GM23338 (cell line): Measurements from ENCODE around the gene EYS. TPM values are rescaled to one million over a fixed set of nuclear protein-coding genes. Genes with fewer than 3 reads are reported as not detected.

ENCODE experiments used
- ATAC-seq: fragments of 200-7000 bp; cut with Tn5 transposase; 3 replicates; pipeline ENCODE4 v1.9.1; 2020
- DNase-seq: peaks from one replicate; pipeline ENCODE4 v3.0.0-alpha.2; 2015; ENCODE audit warnings: low spot score
- H2AFZ ChIP-seq: fragments of 200-600 bp; sonication (generic); 2 replicates; pipeline ENCODE4 v1.8.0; 2016; ENCODE audit warnings: antibody characterized with exemption, mild to moderate bottlenecking, moderate library complexity
- H3F3A ChIP-seq: fragments of 200-600 bp; sonication (generic); replicated peaks from 2 replicates; pipeline ENCODE4 v1.8.0; 2017; ENCODE audit warnings: antibody characterized with exemption, mixed run types, low read depth
- H3K27ac ChIP-seq: fragments of 200-600 bp; sonication (generic); 2 replicates; pipeline ENCODE4 v1.6.1; 2016; ENCODE audit warnings: low read depth
- H3K27me3 ChIP-seq: fragments of 200-600 bp; sonication (generic); 2 replicates; pipeline ENCODE4 v1.8.0; 2016; ENCODE audit warnings: mild to moderate bottlenecking, mixed run types, moderate library complexity; ENCODE audit not compliant: insufficient read depth
- H3K36me3 ChIP-seq: fragments of 200-600 bp; sonication (generic); 2 replicates; pipeline ENCODE4 v1.8.0; 2016; ENCODE audit warnings: mild to moderate bottlenecking; ENCODE audit not compliant: insufficient read depth
- H3K4me1 ChIP-seq: fragments of 200-600 bp; sonication (generic); 2 replicates; pipeline ENCODE4 v1.8.0; 2016; ENCODE audit warnings: mild to moderate bottlenecking, moderate library complexity; ENCODE audit not compliant: insufficient read depth
- H3K4me2 ChIP-seq: fragments of 200-600 bp; sonication (generic); 2 replicates; pipeline ENCODE4 v1.7.1; 2017; ENCODE audit warnings: mixed run types
- H3K4me3 ChIP-seq: fragments of 200-600 bp; sonication (generic); 2 replicates; pipeline ENCODE4 v1.6.1; 2016; ENCODE audit warnings: mixed run types
- H3K79me2 ChIP-seq: fragments of 200-600 bp; sonication (generic); replicated peaks from 2 replicates; pipeline ENCODE4 v1.8.0; 2017; ENCODE audit warnings: mild to moderate bottlenecking; ENCODE audit not compliant: insufficient read depth
- H3K9me2 ChIP-seq: fragments of 200-600 bp; sonication (generic); 2 replicates; pipeline ENCODE4 v1.8.0; 2017; ENCODE audit not compliant: insufficient read depth
- H4K20me1 ChIP-seq: fragments of 200-600 bp; sonication (generic); replicated peaks from 2 replicates; pipeline ENCODE4 v1.8.0; 2017; ENCODE audit warnings: mild to moderate bottlenecking; ENCODE audit not compliant: insufficient read depth
- H3K27ac Mint-ChIP-seq: 2 replicates; pipeline ENCODE4 v1.8.0; 2020; ENCODE audit warnings: inconsistent platforms, mild to moderate bottlenecking, moderate library complexity, mixed read lengths
- H3K27me3 Mint-ChIP-seq: 3 replicates; pipeline ENCODE4 v1.8.0; 2022; ENCODE audit warnings: low read depth, mild to moderate bottlenecking, moderate library complexity, mixed read lengths, inconsistent platforms; ENCODE audit not compliant: insufficient read depth, poor library complexity
- H3K36me3 Mint-ChIP-seq: 3 replicates; pipeline ENCODE4 v1.8.0; 2021; ENCODE audit warnings: low read depth, mild to moderate bottlenecking, inconsistent platforms, moderate library complexity, mixed read lengths
- H3K4me1 Mint-ChIP-seq: 3 replicates; pipeline ENCODE4 v1.8.0; 2020; ENCODE audit warnings: mild to moderate bottlenecking, inconsistent platforms, mixed read lengths
- H3K4me3 Mint-ChIP-seq: 3 replicates; pipeline ENCODE4 v1.8.0; 2021; ENCODE audit warnings: moderate library complexity, mild to moderate bottlenecking, inconsistent platforms, mixed read lengths
- H3K9me3 Mint-ChIP-seq: 3 replicates; pipeline ENCODE4 v1.8.0; 2020; ENCODE audit warnings: moderate library complexity, mild to moderate bottlenecking, inconsistent platforms, mixed read lengths
- ETS1 ChIP-seq: IDR thresholded peaks from 2 replicates; pipeline ENCODE4 v1.6.1; 2016; ENCODE audit warnings: antibody characterized with exemption
- EZH2 ChIP-seq: fragments of 200-600 bp; sonication (generic); IDR thresholded peaks from one replicate; pipeline ENCODE4 v1.8.0; 2017; ENCODE audit warnings: antibody characterized with exemption, mild to moderate bottlenecking, low read depth; ENCODE audit not compliant: unreplicated experiment
- EZH2phosphoT487 ChIP-seq: fragments of 200-600 bp; sonication (generic); IDR thresholded peaks from one replicate; pipeline ENCODE4 v1.8.1; 2018; ENCODE audit warnings: antibody characterized with exemption; ENCODE audit not compliant: unreplicated experiment
- JUNB ChIP-seq: IDR thresholded peaks from one replicate; pipeline ENCODE4 v1.6.1; 2016; ENCODE audit warnings: antibody characterized with exemption; ENCODE audit not compliant: unreplicated experiment
- NANOG ChIP-seq: IDR thresholded peaks from 2 replicates; pipeline ENCODE4 v1.6.1; 2016; ENCODE audit warnings: antibody characterized with exemption, borderline replicate concordance
- POLR2AphosphoS5 ChIP-seq: IDR thresholded peaks from 2 replicates; pipeline ENCODE4 v1.6.1; 2016; ENCODE audit warnings: antibody characterized with exemption, low read depth
- STAT1 ChIP-seq: IDR thresholded peaks from one replicate; pipeline ENCODE4 v1.6.1; 2016; ENCODE audit warnings: antibody characterized with exemption; ENCODE audit not compliant: unreplicated experiment
- ZNF114 ChIP-seq: fragments of 250-450 bp; sonication (Bioruptor Pico); IDR thresholded peaks from 2 replicates; pipeline ENCODE4 v1.5.0; 2020; ENCODE audit warnings: mild to moderate bottlenecking, moderate library complexity
- ZNF331 ChIP-seq: fragments of 250-450 bp; sonication (Bioruptor Pico); IDR thresholded peaks from 2 replicates; pipeline ENCODE4 v1.5.0; 2020; ENCODE audit warnings: low read depth, mild to moderate bottlenecking, moderate library complexity
- ZNF462 ChIP-seq: fragments of 250-450 bp; sonication (Bioruptor Pico); IDR thresholded peaks from 2 replicates; pipeline ENCODE4 v1.5.0; 2020; ENCODE audit warnings: mild to moderate bottlenecking, moderate library complexity
- polyA plus RNA-seq: library from polyadenylated mRNA; unstranded; fragments of >200 nt; fragmentation: Nextera tagmentation; extraction: Ambion mirVana; gene quantifications from 2 replicates; pipeline ENCODE4 v1.2.1, GENCODE V29; 2016
- total RNA-seq: library from RNA; depleted of rRNA; stranded (reverse); fragments of >200 nt; shearing (Covaris generic); gene quantifications from 2 replicates; pipeline ENCODE4 v1.2.3, GENCODE V29; 2014
- TF ChIP-seq, protein P1 (sequence below): IDR thresholded peaks from one replicate; pipeline ENCODE4 v1.6.1; 2018; ENCODE audit warnings: antibody characterized with exemption; ENCODE audit not compliant: unreplicated experiment
- TF ChIP-seq, protein P2 (sequence below), 2 experiments: fragments of 200-600 bp in 1 of 2; sonication (generic) in 1 of 2; conservative IDR thresholded peaks; 2 replicates each; pipeline versions ENCODE4 v1.5.1 to v1.6.1; 2016 to 2017; ENCODE audit warnings: antibody characterized with exemption in 2 of 2, low read depth in 2 of 2, mild to moderate bottlenecking in 2 of 2, moderate library complexity in 1 of 2

The EYS gene
- total and polyA plus RNA-seq, 2 experiments from 2014 or later: 0.38 to 0.52 TPM

GRCh38 chr6:63792736-63793464 is 1914.1 kb downstream of the EYS start (continued):
- TF ChIP-seq ZNF462 (CRISPR knock-in tag): no peak
- no peak for TF ChIP-seq ETS1
- TF ChIP-seq STAT1: no peak
- TF ChIP-seq JUNB: no peak
- TF ChIP-seq POLR2AphosphoS5: no peak
- TF ChIP-seq ZNF114 (CRISPR knock-in tag): no peak

DNA sequence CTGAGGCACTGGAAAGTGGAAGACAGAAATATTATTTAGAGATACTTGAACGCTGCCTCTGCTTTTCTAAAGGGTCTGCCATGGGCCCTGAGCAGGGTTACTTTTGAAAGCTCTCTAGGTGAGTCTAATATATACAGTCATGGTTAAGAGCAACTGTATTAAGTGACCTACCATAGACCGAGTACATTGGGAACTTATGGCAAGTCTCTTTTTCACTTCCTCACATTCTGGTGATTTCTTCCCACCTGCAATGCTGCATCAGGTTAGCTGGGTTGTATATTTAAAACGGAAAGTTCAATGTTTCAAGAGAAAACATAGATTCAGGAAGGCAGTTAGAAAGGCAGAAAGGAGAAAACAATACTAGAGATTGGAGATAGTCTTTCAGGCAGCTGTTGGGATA is 1916.7 kb downstream of the EYS start:
- Histone ChIP-seq H3K4me3 (no peak overlapping the region), H4K20me1 (no peaks in the 10 kb centered on the region), H3K27ac (no peak overlapping the region), H3K9me2 (peaks cover 12% of the 10 kb centered on the region; the same call in 1 of the 2 replicates), H3K79me2 (no peaks in the 10 kb centered on the region), H3K27me3 (no peaks in the 10 kb centered on the region), H3K4me1 (peaks cover 14% of the 10 kb centered on the region), H2AFZ (no peak overlapping the region), H3K36me3 (no peaks in the 10 kb centered on the region), H3F3A (no peaks in the 10 kb centered on the region), H3K4me2 (no peak overlapping the region)
- DNase-seq: no peak
- H3K36me3 Mint-ChIP-seq: no peaks in the 10 kb centered on the region
- no peaks in the 10 kb centered on the region for H3K9me3 Mint-ChIP-seq
- H3K4me3 Mint-ChIP-seq: no peak overlapping the region
- no peak for ATAC-seq
- H3K27me3 Mint-ChIP-seq: no peaks in the 10 kb centered on the region
- peaks cover 4% of the 10 kb centered on the region for H3K4me1 Mint-ChIP-seq
- no peak overlapping the region for H3K27ac Mint-ChIP-seq
- TF ChIP-seq ZNF331 (CRISPR knock-in tag) (no peak), EZH2phosphoT487 (no peak), ZNF114 (CRISPR knock-in tag) (no peak), POLR2AphosphoS5 (no peak), JUNB (no peak), NANOG (no peak), EZH2 (no peak)
- TF ChIP-seq, protein P1, sequence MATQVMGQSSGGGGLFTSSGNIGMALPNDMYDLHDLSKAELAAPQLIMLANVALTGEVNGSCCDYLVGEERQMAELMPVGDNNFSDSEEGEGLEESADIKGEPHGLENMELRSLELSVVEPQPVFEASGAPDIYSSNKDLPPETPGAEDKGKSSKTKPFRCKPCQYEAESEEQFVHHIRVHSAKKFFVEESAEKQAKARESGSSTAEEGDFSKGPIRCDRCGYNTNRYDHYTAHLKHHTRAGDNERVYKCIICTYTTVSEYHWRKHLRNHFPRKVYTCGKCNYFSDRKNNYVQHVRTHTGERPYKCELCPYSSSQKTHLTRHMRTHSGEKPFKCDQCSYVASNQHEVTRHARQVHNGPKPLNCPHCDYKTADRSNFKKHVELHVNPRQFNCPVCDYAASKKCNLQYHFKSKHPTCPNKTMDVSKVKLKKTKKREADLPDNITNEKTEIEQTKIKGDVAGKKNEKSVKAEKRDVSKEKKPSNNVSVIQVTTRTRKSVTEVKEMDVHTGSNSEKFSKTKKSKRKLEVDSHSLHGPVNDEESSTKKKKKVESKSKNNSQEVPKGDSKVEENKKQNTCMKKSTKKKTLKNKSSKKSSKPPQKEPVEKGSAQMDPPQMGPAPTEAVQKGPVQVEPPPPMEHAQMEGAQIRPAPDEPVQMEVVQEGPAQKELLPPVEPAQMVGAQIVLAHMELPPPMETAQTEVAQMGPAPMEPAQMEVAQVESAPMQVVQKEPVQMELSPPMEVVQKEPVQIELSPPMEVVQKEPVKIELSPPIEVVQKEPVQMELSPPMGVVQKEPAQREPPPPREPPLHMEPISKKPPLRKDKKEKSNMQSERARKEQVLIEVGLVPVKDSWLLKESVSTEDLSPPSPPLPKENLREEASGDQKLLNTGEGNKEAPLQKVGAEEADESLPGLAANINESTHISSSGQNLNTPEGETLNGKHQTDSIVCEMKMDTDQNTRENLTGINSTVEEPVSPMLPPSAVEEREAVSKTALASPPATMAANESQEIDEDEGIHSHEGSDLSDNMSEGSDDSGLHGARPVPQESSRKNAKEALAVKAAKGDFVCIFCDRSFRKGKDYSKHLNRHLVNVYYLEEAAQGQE: no peak
- TF ChIP-seq, protein P2, sequence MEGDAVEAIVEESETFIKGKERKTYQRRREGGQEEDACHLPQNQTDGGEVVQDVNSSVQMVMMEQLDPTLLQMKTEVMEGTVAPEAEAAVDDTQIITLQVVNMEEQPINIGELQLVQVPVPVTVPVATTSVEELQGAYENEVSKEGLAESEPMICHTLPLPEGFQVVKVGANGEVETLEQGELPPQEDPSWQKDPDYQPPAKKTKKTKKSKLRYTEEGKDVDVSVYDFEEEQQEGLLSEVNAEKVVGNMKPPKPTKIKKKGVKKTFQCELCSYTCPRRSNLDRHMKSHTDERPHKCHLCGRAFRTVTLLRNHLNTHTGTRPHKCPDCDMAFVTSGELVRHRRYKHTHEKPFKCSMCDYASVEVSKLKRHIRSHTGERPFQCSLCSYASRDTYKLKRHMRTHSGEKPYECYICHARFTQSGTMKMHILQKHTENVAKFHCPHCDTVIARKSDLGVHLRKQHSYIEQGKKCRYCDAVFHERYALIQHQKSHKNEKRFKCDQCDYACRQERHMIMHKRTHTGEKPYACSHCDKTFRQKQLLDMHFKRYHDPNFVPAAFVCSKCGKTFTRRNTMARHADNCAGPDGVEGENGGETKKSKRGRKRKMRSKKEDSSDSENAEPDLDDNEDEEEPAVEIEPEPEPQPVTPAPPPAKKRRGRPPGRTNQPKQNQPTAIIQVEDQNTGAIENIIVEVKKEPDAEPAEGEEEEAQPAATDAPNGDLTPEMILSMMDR (conservative IDR thresholded peaks at IDR 0.05; ENCODE audit: low read depth in 2 of 2): no peak
